Body of pancreas (tissue), 4 donors: ENCODE data around the gene PBX1. TPM values are rescaled to one million over a fixed set of nuclear protein-coding genes. Genes with fewer than 3 reads are reported as not detected.
A peak's percentile ranks its signal among the peaks of the same experiment; 100 is the strongest.

ENCODE experiments used
- ATAC-seq: fragments of 150-250 bp; one replicate; pipeline ENCODE4 v1.9.1; 2016
- DNase-seq, 4 donors: peaks; one replicate each; pipeline ENCODE4 v3.0.0-alpha.2; 2019
- H3K27ac ChIP-seq, 4 donors: fragments of 200-600 bp; sonication (generic); 1 replicate in 3 of 4; 2 replicates in 1 of 4; pipeline versions ENCODE4 v1.5.1 to v1.6.1; 2016 to 2019; ENCODE audit warnings: mild to moderate bottlenecking in 1 of 4, mixed read lengths in 1 of 4, moderate library complexity in 1 of 4
- H3K27me3 ChIP-seq, 2 donors: fragments of 200-600 bp; sonication (generic); one replicate each; pipeline ENCODE4 v1.6.0; 2016; ENCODE audit warnings: mild to moderate bottlenecking in 1 of 2
- H3K36me3 ChIP-seq, 2 donors: fragments of 200-600 bp; sonication (generic); replicated peaks in 1 of 2; 2 replicates each; pipeline ENCODE4 v1.5.1; 2016; ENCODE audit warnings: low read depth in 2 of 2; ENCODE audit not compliant: insufficient read depth in 1 of 2
- H3K4me1 ChIP-seq: fragments of 200-600 bp; sonication (generic); one replicate; pipeline ENCODE4 v1.6.0; 2016
- H3K4me3 ChIP-seq, 2 donors: fragments of 200-600 bp; sonication (generic); 1 replicate in 1 of 2; 2 replicates in 1 of 2; pipeline ENCODE4 v1.5.1; 2016 to 2019
- H3K9me3 ChIP-seq, 3 donors: fragments of 200-600 bp; sonication (generic); 1 replicate in 2 of 3; 2 replicates in 1 of 3; pipeline ENCODE4 v1.5.1; 2016
- POLR2A ChIP-seq, 3 donors: fragments of 450-650 bp; IDR thresholded peaks; one replicate each; pipeline ENCODE4 v1.6.1; 2016; ENCODE audit warnings: antibody characterized with exemption in 3 of 3, mild to moderate bottlenecking in 2 of 3
- WGBS, 2 donors: methylation state at CpG; one replicate each; pipeline ENCODE4 v1.1.5; 2017; 5-methylcytosine and 5-hydroxymethylcytosine counted together
- intact Hi-C: fragments of 100-400 bp; cut with DNase I; formaldehyde crosslinking; loops from one replicate; pipeline ENCODE4 v1.15.1; 2023
- total RNA-seq, 2 donors: library from RNA; depleted of rRNA; stranded (reverse); fragments of >200 nt; gene quantifications; one replicate each; pipeline ENCODE4 v1.1.0, GENCODE V29; 2016
- TF ChIP-seq, protein P1 (sequence below), 7 experiments: fragments of 450-650 bp in 4 of 7; fragments of 200-600 bp in 3 of 7; sonication (generic) in 3 of 7; IDR thresholded peaks; one replicate each; pipeline ENCODE4 v1.5.1; 2016 to 2019; ENCODE audit warnings: antibody characterized with exemption in 7 of 7

Gene PBX1
- total RNA-seq, 2 donors from 2014 or later: 83.1 to 111 TPM

DNA sequence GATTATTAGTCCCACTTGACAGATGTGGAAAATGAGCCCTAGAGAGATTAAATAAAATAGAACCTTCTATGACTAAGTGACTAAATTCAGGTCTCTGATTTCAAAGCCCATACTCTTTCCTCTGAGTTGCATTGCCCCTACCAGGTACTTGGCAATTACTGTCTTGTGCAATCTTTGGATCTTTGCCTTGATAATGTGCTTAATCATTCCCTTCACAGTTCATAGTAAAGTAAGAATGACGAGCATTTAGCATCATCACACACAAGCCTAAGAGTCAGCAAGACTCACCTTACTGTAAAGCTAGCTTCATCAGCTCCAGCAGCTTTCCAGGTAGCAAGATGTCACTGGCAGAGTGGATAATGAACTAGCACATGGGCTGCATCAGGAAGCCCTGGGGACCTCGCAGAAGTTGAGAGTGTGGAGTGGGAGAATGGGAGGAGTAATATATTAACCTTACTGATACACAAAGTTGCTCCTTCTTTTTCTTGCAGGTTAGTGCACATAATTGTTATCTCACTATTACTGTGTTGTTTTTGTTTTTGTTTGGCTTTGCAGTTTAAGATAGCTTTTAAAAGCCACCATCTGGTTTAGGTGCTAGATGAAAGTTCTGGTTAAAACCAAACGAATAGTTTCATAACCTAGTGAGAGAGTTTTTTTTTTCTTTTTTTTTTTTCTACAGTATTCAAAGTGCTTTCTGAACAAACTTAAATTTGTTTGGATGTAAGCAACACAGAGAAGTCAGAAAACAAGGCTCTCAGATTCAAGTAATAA, 71.8 kb downstream of the PBX1 start:
- peak overlapping the region; percentile 11 to 88 (median 45) for H3K27ac ChIP-seq
- no peaks in the 10 kb centered on the region for H3K9me3 ChIP-seq
- no peaks in the 10 kb centered on the region for H3K36me3 ChIP-seq
- ATAC-seq (peak; percentile 68), DNase-seq (no peak)
- no peak for TF ChIP-seq POLR2A (IDR thresholded peaks at IDR 0.05)
- TF ChIP-seq, protein P1, sequence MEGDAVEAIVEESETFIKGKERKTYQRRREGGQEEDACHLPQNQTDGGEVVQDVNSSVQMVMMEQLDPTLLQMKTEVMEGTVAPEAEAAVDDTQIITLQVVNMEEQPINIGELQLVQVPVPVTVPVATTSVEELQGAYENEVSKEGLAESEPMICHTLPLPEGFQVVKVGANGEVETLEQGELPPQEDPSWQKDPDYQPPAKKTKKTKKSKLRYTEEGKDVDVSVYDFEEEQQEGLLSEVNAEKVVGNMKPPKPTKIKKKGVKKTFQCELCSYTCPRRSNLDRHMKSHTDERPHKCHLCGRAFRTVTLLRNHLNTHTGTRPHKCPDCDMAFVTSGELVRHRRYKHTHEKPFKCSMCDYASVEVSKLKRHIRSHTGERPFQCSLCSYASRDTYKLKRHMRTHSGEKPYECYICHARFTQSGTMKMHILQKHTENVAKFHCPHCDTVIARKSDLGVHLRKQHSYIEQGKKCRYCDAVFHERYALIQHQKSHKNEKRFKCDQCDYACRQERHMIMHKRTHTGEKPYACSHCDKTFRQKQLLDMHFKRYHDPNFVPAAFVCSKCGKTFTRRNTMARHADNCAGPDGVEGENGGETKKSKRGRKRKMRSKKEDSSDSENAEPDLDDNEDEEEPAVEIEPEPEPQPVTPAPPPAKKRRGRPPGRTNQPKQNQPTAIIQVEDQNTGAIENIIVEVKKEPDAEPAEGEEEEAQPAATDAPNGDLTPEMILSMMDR (IDR thresholded peaks at IDR 0.05): no peak
- peaks cover 62% of the 10 kb centered on the region for H3K4me1 ChIP-seq
- 7 to 19% methylated on average over 3 of the region's 3 CpGs for WGBS, 2 donors
- intact Hi-C loops: no loop called here
- no peak overlapping the region for H3K4me3 ChIP-seq
- no peaks in the 10 kb centered on the region for H3K27me3 ChIP-seq

DNA sequence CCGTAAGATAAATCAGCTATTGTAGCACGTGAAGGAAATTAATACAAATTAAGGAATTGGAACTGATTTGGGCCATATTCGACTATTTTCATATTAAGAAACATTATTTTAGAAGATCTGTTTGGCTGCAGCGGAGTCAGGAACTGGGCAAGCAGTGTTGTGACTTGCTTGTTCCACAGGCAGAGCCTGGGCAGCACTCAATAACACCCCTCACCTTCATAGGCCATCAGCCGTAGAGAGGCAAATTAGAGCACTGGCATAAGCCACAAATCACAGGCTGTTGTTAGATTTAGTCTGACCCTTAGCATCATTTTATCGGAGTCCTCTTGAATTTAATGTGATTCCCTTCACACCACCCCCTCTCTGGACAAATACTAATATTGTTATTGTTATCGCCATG, 72.8 kb downstream of the PBX1 start:
- Histone ChIP-seq H3K36me3 (no peaks in the 10 kb centered on the region), H3K4me3 (no peak overlapping the region), H3K27ac (peak overlapping the region in 3 of 4 donors; percentile 11 to 88 (median 57)), H3K9me3 (no peaks in the 10 kb centered on the region), H3K27me3 (no peaks in the 10 kb centered on the region), H3K4me1 (peaks cover 70% of the 10 kb centered on the region)
- intact Hi-C loops: no loop called here
- ATAC-seq (no peak), DNase-seq (no peak)
- TF ChIP-seq, protein P1 (IDR thresholded peaks at IDR 0.05): no peak
- no peak for TF ChIP-seq POLR2A (IDR thresholded peaks at IDR 0.05)
- WGBS, 2 donors: 69 to 73% methylated on average over 7 of the region's 7 CpGs

DNA sequence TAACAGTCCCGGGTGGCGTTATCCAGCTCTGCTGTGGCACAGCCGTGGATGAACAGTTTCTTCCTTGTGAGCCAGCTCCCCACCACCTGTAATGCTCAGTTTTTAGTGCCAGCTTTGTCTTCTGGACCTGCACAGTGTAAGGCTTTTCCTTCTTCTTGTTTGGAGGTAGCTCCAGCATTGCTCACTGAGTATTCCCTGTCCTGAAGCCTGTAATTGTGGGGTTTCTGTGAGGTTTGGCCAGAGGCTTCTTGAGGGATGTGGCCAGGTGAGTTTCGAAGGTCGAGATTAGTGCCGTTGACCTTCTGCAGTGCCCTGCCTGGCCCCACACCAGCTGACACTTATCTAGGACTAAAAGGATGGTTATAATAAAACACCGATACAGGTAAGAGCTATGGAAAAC, 75.0 kb downstream of the PBX1 start:
- Histone ChIP-seq H3K27ac (peak overlapping the region; percentile 84 to 88 (median 86)), H3K9me3 (no peaks in the 10 kb centered on the region), H3K4me1 (peaks cover 93% of the 10 kb centered on the region), H3K36me3 (no peaks in the 10 kb centered on the region), H3K4me3 (no peak overlapping the region), H3K27me3 (no peaks in the 10 kb centered on the region)
- no peak for TF ChIP-seq POLR2A (IDR thresholded peaks at IDR 0.05)
- TF ChIP-seq, protein P1 (IDR thresholded peaks at IDR 0.05): no peak
- intact Hi-C loops: no loop called here
- no peak for ATAC-seq
- DNase-seq: peak in 2 of 4 donors; percentile 46
- 14 to 22% methylated on average over 7 of the region's 7 CpGs for WGBS, 2 donors

DNA sequence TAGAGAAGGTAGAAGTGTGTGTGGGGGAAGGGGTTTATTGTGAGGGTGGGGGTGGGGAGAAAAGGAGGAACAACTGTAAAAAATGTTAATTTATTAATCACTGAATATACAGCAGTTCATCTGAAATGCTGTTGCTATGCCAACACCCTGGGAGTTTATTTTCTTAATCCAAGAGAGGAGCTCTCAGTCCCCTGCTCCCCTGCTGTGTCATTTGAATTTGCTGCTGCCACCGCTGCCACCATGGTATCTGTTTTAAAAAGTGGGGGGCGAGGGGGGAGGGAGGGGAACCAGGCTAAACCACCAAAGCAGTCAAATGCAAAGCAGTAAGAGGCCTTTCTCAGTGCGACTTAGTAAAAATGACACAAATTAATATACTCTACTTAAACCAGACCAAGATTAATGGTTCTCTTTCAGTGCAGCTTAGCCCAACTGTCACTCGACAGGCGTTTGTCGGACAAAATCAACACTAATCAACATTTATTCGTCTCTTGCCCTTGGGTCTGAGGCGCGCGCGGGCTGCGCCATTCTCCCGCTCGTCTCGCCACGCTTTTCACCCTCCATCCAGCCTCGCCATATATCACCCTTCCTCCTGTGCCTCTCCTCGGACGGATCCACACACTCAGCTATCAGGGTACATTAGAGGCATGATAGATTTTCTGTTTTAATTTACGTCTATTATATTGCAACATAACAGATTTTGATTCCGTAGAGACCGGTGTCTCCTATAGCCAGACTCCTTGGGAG, 76.2 kb downstream of the PBX1 start:
- DNase-seq (no peak), ATAC-seq (no peak)
- H3K9me3 ChIP-seq: no peaks in the 10 kb centered on the region
- no peak overlapping the region for H3K4me3 ChIP-seq
- H3K27me3 ChIP-seq: no peaks in the 10 kb centered on the region
- TF ChIP-seq POLR2A (IDR thresholded peaks at IDR 0.05): no peak
- TF ChIP-seq, protein P1 (IDR thresholded peaks at IDR 0.05): no peak
- 51 to 62% methylated on average over 22 of the region's 22 CpGs for WGBS, 2 donors
- peak overlapping the region; percentile 84 to 88 (median 86) for H3K27ac ChIP-seq
- intact Hi-C loops: no loop called here
- no peaks in the 10 kb centered on the region for H3K36me3 ChIP-seq
- peaks cover 100% of the 10 kb centered on the region for H3K4me1 ChIP-seq
